HuH-7.5 (cell line): ENCODE measurements around the gene FARS2.

Source experiments
- DNase-seq: peaks from one replicate; pipeline ENCODE4 v3.0.0; 2011; ENCODE audit warnings: low spot score

FARS2 gene

GRCh38 chr6:5731435-5731834 lies 470.1 kb downstream of the FARS2 start:
- no peak for DNase-seq

- DNase-seq: no peak
Observed at GRCh38 chr6:5732496-5732895, 471.2 kb downstream of the FARS2 start.

GRCh38 chr6:5736016-5736738 lies 474.9 kb downstream of the FARS2 start:
- no peak for DNase-seq

- no peak for DNase-seq
Observed at GRCh38 chr6:5737460-5737859, 476.1 kb downstream of the FARS2 start.

- no peak for DNase-seq
Observed at GRCh38 chr6:5738211-5738610, 476.9 kb downstream of the FARS2 start.

- DNase-seq: no peak
Observed at GRCh38 chr6:5744497-5744896, 483.2 kb downstream of the FARS2 start.

- DNase-seq: no peak
Observed at GRCh38 chr6:5745081-5745480, 483.8 kb downstream of the FARS2 start.

- DNase-seq: no peak
Observed at GRCh38 chr6:5746053-5746758, 484.9 kb downstream of the FARS2 start.

- no peak for DNase-seq
Observed at GRCh38 chr6:5746759-5747130, 485.4 kb downstream of the FARS2 start.

- DNase-seq: no peak
Observed at GRCh38 chr6:5747379-5747778, 486.1 kb downstream of the FARS2 start.

GRCh38 chr6:5749016-5749650 lies 487.8 kb downstream of the FARS2 start:
- DNase-seq: no peak

- no peak for DNase-seq
Observed at GRCh38 chr6:5749651-5750215, 488.4 kb downstream of the FARS2 start.

GRCh38 chr6:5751525-5752390 lies 490.4 kb downstream of the FARS2 start:
- no peak for DNase-seq

- DNase-seq: no peak
Observed at GRCh38 chr6:5752391-5752680, 491.0 kb downstream of the FARS2 start.

GRCh38 chr6:5753209-5753608 lies 491.9 kb downstream of the FARS2 start:
- no peak for DNase-seq

- no peak for DNase-seq
Observed at GRCh38 chr6:5754904-5755303, 493.6 kb downstream of the FARS2 start.

- DNase-seq: no peak
Observed at GRCh38 chr6:5759571-5759970, 498.3 kb downstream of the FARS2 start.

- no peak for DNase-seq
Observed at GRCh38 chr6:5761370-5761769, 500.1 kb downstream of the FARS2 start.

- DNase-seq: no peak
Observed at GRCh38 chr6:5762561-5762968, 501.3 kb downstream of the FARS2 start.

GRCh38 chr6:5763407-5763806 lies 502.1 kb downstream of the FARS2 start:
- no peak for DNase-seq

GRCh38 chr6:5763871-5764270 lies 502.6 kb downstream of the FARS2 start:
- no peak for DNase-seq

- no peak for DNase-seq
Observed at GRCh38 chr6:5764401-5764955, 503.2 kb downstream of the FARS2 start.
